AG04450 (cell line): ENCODE results near the gene GIPR. TPM values are rescaled to one million over a fixed set of nuclear protein-coding genes. Genes with fewer than 3 reads are reported as not detected.
"Not testable (repeated sequence)": the region's sequence is repeated elsewhere in the genome, so short reads cannot be mapped to it uniquely, and the experiment has no call there.

Experiments
- CTCF ChIA-PET: fragments of 300-600, 350-600 bp; formaldehyde crosslinking; extraction: SDS; loops from one replicate; lab custom pipeline; 2022; ENCODE audit warnings: antibody characterized with exemption, inconsistent platforms; lab: Charles Lee
- POLR2A ChIA-PET: fragments of 350-600 bp; formaldehyde crosslinking; extraction: SDS; loops from one replicate; lab custom pipeline; 2021; ENCODE audit warnings: antibody characterized with exemption, inconsistent platforms; lab: Yijun Ruan, JAX
- DNase-seq: peaks from one replicate; pipeline ENCODE4 v3.0.0-alpha.2; 2011; ENCODE audit warnings: low read depth, low spot score
- H3K27ac ChIP-seq: one replicate; pipeline ENCODE4 v1.5.1; 2012; ENCODE audit warnings: low read depth, low read length, control low read depth
- H3K27me3 ChIP-seq: one replicate; pipeline ENCODE4 v1.6.0; 2012; ENCODE audit warnings: low read length; ENCODE audit not compliant: control insufficient read depth, insufficient read depth
- H3K4me3 ChIP-seq: 2 replicates; pipeline ENCODE4 v1.5.1; 2011; ENCODE audit warnings: mild to moderate bottlenecking, low read depth, low read length, control low read depth
- H3K9me3 ChIP-seq: 2 replicates; pipeline ENCODE4 v1.5.1; 2012; ENCODE audit warnings: low read length; ENCODE audit not compliant: control insufficient read depth, insufficient read depth
- polyA plus RNA-seq: library from polyadenylated mRNA; depleted of rRNA; stranded (reverse); fragments of >200 nt; gene quantifications from 2 replicates; pipeline ENCODE4 v1.2.3, GENCODE V29; 2011
- TF ChIP-seq, protein P1 (sequence below): IDR thresholded peaks from 2 replicates; pipeline ENCODE4 v1.5.1; 2011; ENCODE audit warnings: low read depth, low read length, control low read depth, inconsistent platforms

GIPR gene
- polyA plus RNA-seq, 1 experiment: 0.61 TPM

- Histone ChIP-seq H3K4me3 (peak overlapping the region; percentile 69), H3K27ac (peak overlapping the region; percentile 97), H3K9me3 (no peaks in the 10 kb centered on the region; the same call in 1 of the 2 replicates), H3K27me3 (no peaks in the 10 kb centered on the region)
- POLR2A ChIA-PET: interaction anchor here (0.5 to 2.3 kb wide), 18 partner anchors 10 to 1833 kb away, joined by 3 to 46 read pairs (median 5); partner anchors contain the start of genes DMPK, DMWD, FBXO46 and QPCTL
- peak; percentile 97 for DNase-seq
- CTCF ChIA-PET: interaction anchor here (0.5 to 7.1 kb wide), 11 partner anchors 14 to 341 kb away, joined by 3 to 53 read pairs (median 4); partner anchors contain the start of genes CCDC61, QPCTL, SIX5 and SNRPD2
- TF ChIP-seq, protein P1, sequence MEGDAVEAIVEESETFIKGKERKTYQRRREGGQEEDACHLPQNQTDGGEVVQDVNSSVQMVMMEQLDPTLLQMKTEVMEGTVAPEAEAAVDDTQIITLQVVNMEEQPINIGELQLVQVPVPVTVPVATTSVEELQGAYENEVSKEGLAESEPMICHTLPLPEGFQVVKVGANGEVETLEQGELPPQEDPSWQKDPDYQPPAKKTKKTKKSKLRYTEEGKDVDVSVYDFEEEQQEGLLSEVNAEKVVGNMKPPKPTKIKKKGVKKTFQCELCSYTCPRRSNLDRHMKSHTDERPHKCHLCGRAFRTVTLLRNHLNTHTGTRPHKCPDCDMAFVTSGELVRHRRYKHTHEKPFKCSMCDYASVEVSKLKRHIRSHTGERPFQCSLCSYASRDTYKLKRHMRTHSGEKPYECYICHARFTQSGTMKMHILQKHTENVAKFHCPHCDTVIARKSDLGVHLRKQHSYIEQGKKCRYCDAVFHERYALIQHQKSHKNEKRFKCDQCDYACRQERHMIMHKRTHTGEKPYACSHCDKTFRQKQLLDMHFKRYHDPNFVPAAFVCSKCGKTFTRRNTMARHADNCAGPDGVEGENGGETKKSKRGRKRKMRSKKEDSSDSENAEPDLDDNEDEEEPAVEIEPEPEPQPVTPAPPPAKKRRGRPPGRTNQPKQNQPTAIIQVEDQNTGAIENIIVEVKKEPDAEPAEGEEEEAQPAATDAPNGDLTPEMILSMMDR: 0 out of 2 replicates have a peak, but pooled peaks have one; percentile 16
These were observed 49.3 kb downstream of the GIPR start for GRCh38 chr19:45717131-45717982.

DNA sequence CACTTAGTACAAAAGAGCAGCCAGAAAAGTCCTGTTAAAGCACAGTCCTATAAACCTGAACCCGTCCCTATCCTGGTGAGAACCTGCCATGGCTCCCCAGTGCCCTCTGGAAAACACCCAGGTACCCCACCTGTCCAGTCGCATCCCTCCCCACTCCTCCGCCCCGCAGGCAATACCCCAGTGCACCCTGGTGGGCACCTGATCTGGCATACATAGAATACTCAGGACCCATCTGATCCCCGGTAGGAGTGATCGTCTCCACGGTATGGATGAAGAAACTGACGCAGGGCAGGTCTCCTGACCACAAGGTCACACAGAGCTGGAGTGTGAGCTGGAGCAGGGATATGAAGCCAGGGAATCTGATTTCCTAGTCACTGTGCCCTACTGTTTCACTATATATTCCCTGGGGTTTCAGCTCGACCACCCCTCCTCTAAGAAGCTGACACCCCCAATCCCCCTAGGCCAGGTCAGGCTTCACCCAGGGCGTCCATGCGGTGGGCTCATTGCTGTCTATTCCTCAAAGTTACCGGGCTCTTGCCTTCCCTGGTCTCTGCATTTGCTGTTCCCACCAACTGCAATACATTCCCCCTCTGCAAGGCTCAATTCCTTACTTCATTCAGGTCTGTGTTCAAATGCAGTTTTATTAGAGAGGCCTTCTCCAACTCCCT lies 50.1 kb downstream of the GIPR start:
- DNase-seq: no peak
- TF ChIP-seq, protein P1: no peak
- Histone ChIP-seq H3K27me3 (no peaks in the 10 kb centered on the region), H3K4me3 (peak overlapping the region; percentile 63), H3K9me3 (no peaks in the 10 kb centered on the region; the same call in 1 of the 2 replicates), H3K27ac (peak overlapping the region; percentile 97)
- ChIA-PET POLR2A (interaction anchor here (0.5 to 2.3 kb wide), 9 partner anchors 9 to 1834 kb away, joined by 3 to 46 read pairs (median 6); partner anchors contain the start of genes DMWD, FBXO46, QPCTL and SIX5), CTCF (interaction anchor here (0.5 to 7.1 kb wide), 3 partner anchors 25 to 342 kb away, joined by 3 to 53 read pairs (median 4); partner anchors contain the start of genes QPCTL and SNRPD2)

GRCh38 chr19:45720065-45720464 lies 52.0 kb downstream of the GIPR start:
- H3K4me3 ChIP-seq, H3K27me3 ChIP-seq, H3K9me3 ChIP-seq, DNase-seq, POLR2A ChIA-PET, H3K27ac ChIP-seq: not testable (repeated sequence)
- CTCF ChIA-PET: interaction anchor here (7.1 kb wide), 1 partner anchor 27 kb away, joined by 53 read pairs; the partner anchor contains the start of genes QPCTL and SNRPD2

- POLR2A ChIA-PET, H3K27ac ChIP-seq, H3K27me3 ChIP-seq, H3K4me3 ChIP-seq, CTCF ChIA-PET, H3K9me3 ChIP-seq, DNase-seq: not testable (repeated sequence)
These were observed 60.7 kb downstream of the GIPR start for GRCh38 chr19:45728683-45729082.

GRCh38 chr19:45729800-45730290 lies 61.8 kb downstream of the GIPR start:
- no peak for DNase-seq
- H3K27me3 ChIP-seq: no peaks in the 10 kb centered on the region
- CTCF ChIA-PET: interaction anchor here (1.0 to 1.1 kb wide), 3 partner anchors 14 to 40 kb away, joined by 3 to 8 read pairs (median 3); no protein-coding TSS in a partner anchor
- H3K27ac ChIP-seq: no peak overlapping the region
- TF ChIP-seq, protein P1: no peak
- POLR2A ChIA-PET: interaction anchor here (0.6 to 2.2 kb wide), 4 partner anchors 12 to 39 kb away, joined by 3 to 20 read pairs (median 9); partner anchors contain the start of gene SIX5
- peaks cover 4% of the 10 kb centered on the region; the same call in 1 of the 2 replicates for H3K9me3 ChIP-seq
- peak overlapping the region; percentile 72 for H3K4me3 ChIP-seq
